HFFc6 (cell line): Measurements from ENCODE around the gene ACSS2. TPM values are rescaled to one million over a fixed set of nuclear protein-coding genes. Genes with fewer than 3 reads are reported as not detected.

Experiments used
- DNase-seq: peaks from one replicate; pipeline ENCODE4 v3.0.0-alpha.2; 2018
- H3K27ac Mint-ChIP-seq: 2 replicates; pipeline ENCODE4 v1.8.0; 2020; ENCODE audit warnings: mild to moderate bottlenecking, mixed read lengths
- H3K27me3 Mint-ChIP-seq: 2 replicates; pipeline ENCODE4 v1.8.0; 2021; ENCODE audit warnings: mild to moderate bottlenecking, moderate library complexity, mixed read lengths; ENCODE audit not compliant: insufficient read depth
- H3K36me3 Mint-ChIP-seq: 2 replicates; pipeline ENCODE4 v1.8.0; 2021; ENCODE audit warnings: low read depth, mixed read lengths
- H3K4me1 Mint-ChIP-seq: 2 replicates; pipeline ENCODE4 v1.8.0; 2020; ENCODE audit warnings: low read depth, mixed read lengths
- H3K4me3 Mint-ChIP-seq: 2 replicates; pipeline ENCODE4 v1.8.0; 2020; ENCODE audit warnings: mild to moderate bottlenecking, moderate library complexity, mixed read lengths
- H3K9me3 Mint-ChIP-seq: 2 replicates; pipeline ENCODE4 v1.8.0; 2020; ENCODE audit warnings: mild to moderate bottlenecking, mixed read lengths
- total RNA-seq, 6 experiments: library from RNA; stranded (reverse); fragmentation: NEBNext Ultra II Directional; extraction: Animal tissue kit (Norgen Biotek cat#: 25700); gene quantifications; 2 replicates in 1 of 6; 3 replicates in 5 of 6; pipeline ENCODE4 v1.2.3, GENCODE V29; 2021
- TF ChIP-seq, protein P1 (sequence below): fragments of 200-600 bp; sonication (generic); IDR thresholded peaks from 2 replicates; pipeline ENCODE4 v1.5.0; 2021; ENCODE audit warnings: antibody characterized with exemption, mild to moderate bottlenecking

Gene ACSS2
- total RNA-seq, 6 experiments from 2014 or later = 13.2 to 18.0 (median 15.5) TPM

GRCh38 chr20:34976286-34976685, 99.9 kb downstream of the ACSS2 start:
- Mint-ChIP-seq H3K36me3 (no peaks in the 10 kb centered on the region), H3K4me3 (no peak overlapping the region), H3K9me3 (no peaks in the 10 kb centered on the region), H3K4me1 (no peaks in the 10 kb centered on the region), H3K27me3 (peaks cover 28% of the 10 kb centered on the region), H3K27ac (no peak overlapping the region)
- DNase-seq = no peak
- TF ChIP-seq, protein P1, sequence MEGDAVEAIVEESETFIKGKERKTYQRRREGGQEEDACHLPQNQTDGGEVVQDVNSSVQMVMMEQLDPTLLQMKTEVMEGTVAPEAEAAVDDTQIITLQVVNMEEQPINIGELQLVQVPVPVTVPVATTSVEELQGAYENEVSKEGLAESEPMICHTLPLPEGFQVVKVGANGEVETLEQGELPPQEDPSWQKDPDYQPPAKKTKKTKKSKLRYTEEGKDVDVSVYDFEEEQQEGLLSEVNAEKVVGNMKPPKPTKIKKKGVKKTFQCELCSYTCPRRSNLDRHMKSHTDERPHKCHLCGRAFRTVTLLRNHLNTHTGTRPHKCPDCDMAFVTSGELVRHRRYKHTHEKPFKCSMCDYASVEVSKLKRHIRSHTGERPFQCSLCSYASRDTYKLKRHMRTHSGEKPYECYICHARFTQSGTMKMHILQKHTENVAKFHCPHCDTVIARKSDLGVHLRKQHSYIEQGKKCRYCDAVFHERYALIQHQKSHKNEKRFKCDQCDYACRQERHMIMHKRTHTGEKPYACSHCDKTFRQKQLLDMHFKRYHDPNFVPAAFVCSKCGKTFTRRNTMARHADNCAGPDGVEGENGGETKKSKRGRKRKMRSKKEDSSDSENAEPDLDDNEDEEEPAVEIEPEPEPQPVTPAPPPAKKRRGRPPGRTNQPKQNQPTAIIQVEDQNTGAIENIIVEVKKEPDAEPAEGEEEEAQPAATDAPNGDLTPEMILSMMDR = no peak

Other genes with a start within 250 kb of the ACSS2 start
- gene PIGU, start 199.5 kb upstream of the ACSS2 start, total RNA-seq = 10 to 100 TPM; 22.5 to 28.9 (median 24.9) TPM
- gene TP53INP2, start 172.3 kb upstream of the ACSS2 start, total RNA-seq = 10 to 100 TPM; 14.2 to 23.8 (median 21.3) TPM
- 10 to 100 TPM; 17.6 to 21.0 (median 18.4) TPM for gene NCOA6, start 51.0 kb upstream of the ACSS2 start, total RNA-seq
- 10 to 100 TPM; 13.3 to 17.3 (median 16.1) TPM for gene GGT7, start 3.8 kb upstream of the ACSS2 start, total RNA-seq
- gene GSS, start 79.2 kb downstream of the ACSS2 start, total RNA-seq = 10 to 100 TPM; 72.1 to 86.8 (median 76.6) TPM
- gene MYH7B, start 79.3 kb downstream of the ACSS2 start, total RNA-seq = under 1 TPM in 2 of 6 experiments, not detected in 4; 0.07 to 0.19 TPM
- gene TRPC4AP, start 216.2 kb downstream of the ACSS2 start, total RNA-seq = 10 to 100 TPM; 70.7 to 89.8 (median 81.6) TPM